Measurements from ENCODE around the gene OTOF.

DNA sequence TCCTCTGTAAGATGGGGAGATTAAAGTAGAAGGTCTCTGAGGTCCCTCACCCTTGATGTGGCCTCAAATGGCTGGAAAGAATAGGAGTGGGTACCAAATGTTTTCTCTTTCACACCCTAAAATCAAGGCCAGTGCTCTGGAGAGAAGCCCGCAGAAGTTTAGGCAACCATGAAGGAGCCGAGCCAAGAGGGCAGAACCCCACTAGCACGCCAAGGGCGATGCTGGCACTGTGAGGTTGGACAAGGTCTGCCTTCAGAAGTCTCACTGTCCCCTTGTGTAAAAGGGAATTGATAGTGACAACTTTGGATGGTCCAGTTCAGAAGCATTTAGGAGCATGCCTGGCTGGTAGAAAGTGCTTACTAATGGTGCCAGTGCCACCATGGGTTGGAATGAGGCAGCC lies 16.3 kb upstream of the OTOF start:
- TF ChIP-seq EZH2 (optimal IDR thresholded peaks at IDR 0.05; ENCODE audit: low read depth, low read length) (no peak), EZH2phosphoT487 (IDR thresholded peaks at IDR 0.05; ENCODE audit: low read length) (no peak)
- TF ChIP-seq, protein P1, sequence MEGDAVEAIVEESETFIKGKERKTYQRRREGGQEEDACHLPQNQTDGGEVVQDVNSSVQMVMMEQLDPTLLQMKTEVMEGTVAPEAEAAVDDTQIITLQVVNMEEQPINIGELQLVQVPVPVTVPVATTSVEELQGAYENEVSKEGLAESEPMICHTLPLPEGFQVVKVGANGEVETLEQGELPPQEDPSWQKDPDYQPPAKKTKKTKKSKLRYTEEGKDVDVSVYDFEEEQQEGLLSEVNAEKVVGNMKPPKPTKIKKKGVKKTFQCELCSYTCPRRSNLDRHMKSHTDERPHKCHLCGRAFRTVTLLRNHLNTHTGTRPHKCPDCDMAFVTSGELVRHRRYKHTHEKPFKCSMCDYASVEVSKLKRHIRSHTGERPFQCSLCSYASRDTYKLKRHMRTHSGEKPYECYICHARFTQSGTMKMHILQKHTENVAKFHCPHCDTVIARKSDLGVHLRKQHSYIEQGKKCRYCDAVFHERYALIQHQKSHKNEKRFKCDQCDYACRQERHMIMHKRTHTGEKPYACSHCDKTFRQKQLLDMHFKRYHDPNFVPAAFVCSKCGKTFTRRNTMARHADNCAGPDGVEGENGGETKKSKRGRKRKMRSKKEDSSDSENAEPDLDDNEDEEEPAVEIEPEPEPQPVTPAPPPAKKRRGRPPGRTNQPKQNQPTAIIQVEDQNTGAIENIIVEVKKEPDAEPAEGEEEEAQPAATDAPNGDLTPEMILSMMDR (IDR thresholded peaks at IDR 0.05; ENCODE audit: low read length): no peak

Measured in MM.1S (cell line).